Activated CD8-positive, alpha-beta memory T cell treated with anti-CD3 and anti-CD28 coated beads, Interleukin-2, amount 50 U/mL, for 1 hour (primary cell): ENCODE measurements around the gene S100A8.
"Not testable (repeated sequence)": the region's sequence is repeated elsewhere in the genome, so short reads cannot be mapped to it uniquely, and the experiment has no call there.

ENCODE experiments used
- DNase-seq: peaks from one replicate; pipeline ENCODE4 v3.0.0-alpha.2; 2020; ENCODE audit errors: extremely low read depth

The S100A8 gene

GRCh38 chr1:153390938-153391710, at the start of gene S100A8:
TSS of gene S100A8 (minus strand) at chr1:153391073. CDS start at chr1:153390535, 538 bp downstream.
- no peak for DNase-seq

- no peak for DNase-seq
Measured at GRCh38 chr1:153439273-153439672, 48.4 kb upstream of the S100A8 start.

- DNase-seq, result no peak
Measured at GRCh38 chr1:153438599-153438998, 47.7 kb upstream of the S100A8 start.

GRCh38 chr1:153437236-153437635, 46.4 kb upstream of the S100A8 start:
- DNase-seq, result no peak

DNA sequence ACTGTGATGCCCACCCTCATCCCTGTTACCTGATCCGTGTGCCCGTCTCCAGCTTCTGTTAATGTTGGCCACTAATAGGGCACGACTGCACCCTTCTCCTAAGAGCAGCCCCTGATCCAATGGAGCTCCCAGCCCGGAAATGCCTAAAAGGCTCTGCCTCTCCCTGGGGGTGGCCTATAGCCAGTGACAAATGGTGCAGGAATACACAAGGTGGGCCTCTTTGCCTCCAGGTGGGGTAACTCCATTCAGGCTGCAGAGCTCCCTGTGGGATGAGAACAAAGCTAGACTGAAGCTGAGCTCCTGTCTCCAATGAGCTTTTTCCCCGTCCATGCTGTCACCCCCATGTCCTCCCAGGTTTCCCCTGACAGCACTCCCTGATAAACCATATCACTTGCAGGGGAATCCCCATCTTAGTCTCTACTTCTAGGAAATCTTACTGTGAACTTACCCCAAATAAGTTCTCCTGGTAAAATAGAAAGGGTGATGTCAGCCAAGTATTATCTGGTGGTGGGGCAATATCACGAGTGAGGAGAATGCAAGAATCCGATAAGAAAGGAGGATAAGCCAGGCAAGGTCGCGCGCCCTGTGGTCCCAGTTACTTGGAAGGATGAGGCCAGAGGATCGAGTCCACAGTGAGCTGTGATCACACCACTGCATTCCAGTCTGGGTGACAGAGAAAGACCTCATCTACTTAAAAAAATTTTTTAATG, 44.0 kb upstream of the S100A8 start:
- DNase-seq, result no peak

DNA sequence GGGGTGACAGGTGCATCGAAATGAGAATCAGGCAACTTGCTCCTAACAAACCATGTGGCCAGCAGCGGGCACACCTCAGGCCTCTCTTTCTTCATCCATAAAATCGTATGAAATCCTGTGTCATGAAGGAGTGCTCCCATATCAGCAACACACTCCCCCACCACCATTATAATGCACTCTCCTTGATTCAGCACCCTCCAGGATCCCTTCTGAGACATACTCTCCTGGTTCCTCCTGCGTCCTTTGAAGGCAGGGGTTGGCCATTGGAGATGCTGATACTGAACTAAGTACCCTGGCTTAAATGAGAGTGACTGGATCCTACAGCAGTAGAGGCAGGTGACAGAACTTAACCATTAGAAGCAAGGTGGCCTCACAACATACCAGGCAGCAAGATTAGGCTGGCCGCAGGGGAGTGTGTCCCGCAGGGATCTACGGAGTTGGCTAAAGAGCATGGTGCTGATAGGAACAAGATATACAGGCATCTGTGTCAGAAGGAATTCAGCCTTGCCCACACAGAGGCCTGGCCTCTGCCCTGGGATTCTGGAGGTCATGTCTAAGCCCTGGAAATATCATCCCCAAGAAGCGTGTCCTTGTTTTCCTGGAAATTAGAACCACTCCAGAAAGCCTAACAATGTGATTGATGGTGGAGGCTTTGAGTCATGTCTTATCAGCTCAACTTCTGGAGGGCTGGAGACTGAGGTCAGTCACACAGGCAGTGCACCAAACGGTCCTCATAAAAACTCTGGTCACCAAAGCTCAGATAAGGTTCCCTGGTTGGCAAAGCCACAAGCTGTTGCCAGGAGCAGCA, 42.2 kb upstream of the S100A8 start:
- DNase-seq, result no peak

GRCh38 chr1:153431928-153432327, 41.1 kb upstream of the S100A8 start:
- no peak for DNase-seq

- DNase-seq, result no peak
Measured at GRCh38 chr1:153431427-153431826, 40.6 kb upstream of the S100A8 start.

- DNase-seq, result no peak
Measured at GRCh38 chr1:153431002-153431401, 40.1 kb upstream of the S100A8 start.

- no peak for DNase-seq
Measured at GRCh38 chr1:153430561-153430960, 39.7 kb upstream of the S100A8 start.

DNA sequence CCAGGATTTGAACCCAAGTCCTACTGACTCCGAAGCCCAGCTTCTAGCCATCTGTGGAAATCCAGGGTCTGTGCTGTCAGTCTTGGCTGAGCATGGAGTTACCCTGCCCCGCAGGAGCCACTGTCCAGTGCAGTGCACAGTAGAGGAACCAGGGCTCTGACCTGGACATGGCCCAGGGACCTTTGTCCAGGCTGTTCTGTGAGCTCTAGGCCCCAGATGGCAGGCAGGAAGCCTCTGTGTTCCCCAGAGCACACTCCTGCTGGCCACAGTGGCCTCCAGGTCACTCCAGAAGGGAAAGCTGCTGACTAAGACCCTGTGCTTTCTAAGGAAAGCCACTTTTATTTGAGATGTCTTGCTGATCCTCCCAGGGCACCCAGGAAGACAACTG, 39.3 kb upstream of the S100A8 start:
- no peak for DNase-seq

- DNase-seq, result no peak
Measured at GRCh38 chr1:153429266-153430165, 38.6 kb upstream of the S100A8 start.

GRCh38 chr1:153428791-153429190, 37.9 kb upstream of the S100A8 start:
- no peak for DNase-seq

DNA sequence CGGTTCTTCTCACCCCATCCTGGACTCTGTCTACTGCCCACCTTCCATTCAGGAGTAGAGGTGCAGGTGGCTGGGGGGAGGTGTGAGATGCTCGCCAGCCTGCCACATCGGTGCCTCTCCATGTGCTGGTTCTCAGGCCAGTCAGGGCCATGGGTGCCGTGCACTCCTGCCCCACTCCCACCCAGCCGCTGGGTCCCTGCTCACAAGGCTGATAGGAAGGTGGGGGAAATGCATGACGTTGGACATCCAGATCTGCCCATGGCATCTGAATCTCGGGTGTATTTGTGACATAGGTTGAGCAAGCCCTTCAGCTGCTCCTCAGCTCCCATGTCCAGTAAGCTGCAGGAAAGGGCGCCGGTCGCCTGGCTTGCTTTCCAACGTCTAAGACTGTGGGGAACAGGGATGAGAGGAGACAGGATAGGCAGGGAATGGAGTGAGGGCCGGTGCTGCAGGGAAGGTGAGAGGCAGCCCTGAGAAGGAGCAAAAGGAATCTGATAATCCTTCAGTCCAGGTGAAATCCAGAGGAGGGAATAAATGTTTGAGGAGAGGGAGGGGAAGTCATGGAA, 37.3 kb upstream of the S100A8 start:
- DNase-seq, result no peak

GRCh38 chr1:153426809-153427208, 35.9 kb upstream of the S100A8 start:
- DNase-seq, result no peak

- DNase-seq, result peak; percentile 23
Measured at GRCh38 chr1:153422450-153423068, 31.7 kb upstream of the S100A8 start.

DNA sequence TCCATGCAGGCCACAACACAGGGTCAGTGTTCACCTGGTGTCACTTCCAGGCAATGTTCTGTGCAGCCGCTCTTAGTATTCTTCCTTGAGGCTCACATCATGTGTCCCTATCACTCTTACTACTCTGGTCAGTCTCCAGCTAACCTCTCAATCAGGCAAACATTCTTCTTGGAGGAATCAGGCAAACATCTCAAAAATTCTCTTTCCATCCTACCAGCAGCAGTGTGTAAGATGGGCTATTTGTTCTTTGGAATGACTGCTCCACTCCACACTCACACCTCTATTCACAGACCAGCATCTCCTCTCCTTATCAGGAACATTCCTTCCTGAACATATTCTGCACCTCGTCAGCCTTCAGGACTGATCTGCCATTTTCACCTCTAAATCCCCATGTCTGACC, 29.4 kb upstream of the S100A8 start:
- no peak for DNase-seq

- DNase-seq, result not testable (repeated sequence)
Measured at GRCh38 chr1:153419436-153419793, 28.5 kb upstream of the S100A8 start.

DNA sequence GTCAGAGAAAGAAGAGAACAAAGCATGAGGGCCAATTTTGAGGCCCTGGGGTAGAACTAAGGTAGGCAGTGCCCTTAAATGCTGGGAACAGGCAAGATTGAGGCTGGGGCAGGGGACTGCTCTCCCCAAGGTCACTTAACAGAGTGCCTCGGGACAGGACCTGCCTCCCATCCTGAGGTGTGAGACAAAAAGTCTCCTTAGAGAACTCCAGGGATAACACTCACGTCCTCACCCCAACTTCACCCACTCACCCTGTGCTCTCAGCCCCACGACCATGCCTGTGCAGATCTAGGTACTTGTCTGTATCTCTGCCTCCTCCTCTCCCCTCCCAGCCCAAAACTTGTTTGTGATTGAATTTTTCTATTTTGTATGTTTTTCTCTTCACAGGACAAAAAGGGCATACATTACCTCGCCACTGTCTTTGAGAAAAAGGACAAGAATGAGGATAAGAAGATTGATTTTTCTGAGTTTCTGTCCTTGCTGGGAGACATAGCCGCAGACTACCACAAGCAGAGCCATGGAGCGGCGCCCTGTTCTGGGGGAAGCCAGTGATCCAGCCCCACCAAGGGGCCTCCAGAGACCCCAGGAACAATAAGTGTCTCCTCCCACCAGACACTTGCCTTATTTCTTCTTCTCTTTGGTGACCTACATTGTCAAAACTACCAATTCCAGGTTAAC, 28.0 kb upstream of the S100A8 start:
- not testable (repeated sequence) for DNase-seq
